Mesenchymal stem cell (in vitro differentiated cells and primary cell): ENCODE measurements around the gene SCAF8.

Experiments used
- DNase-seq: peaks from one replicate; pipeline ENCODE4 v3.0.0-alpha.2; 2013
- H2AFZ ChIP-seq: one replicate; pipeline ENCODE4 v1.6.1; 2013; ENCODE audit warnings: low read depth, mild to moderate bottlenecking, control low read depth, inconsistent platforms, low read length, moderate library complexity
- H2AK5ac ChIP-seq: 2 replicates; pipeline ENCODE4 v1.6.1; 2013; ENCODE audit warnings: low read length, moderate library complexity, mild to moderate bottlenecking, inconsistent platforms; ENCODE audit not compliant: severe bottlenecking
- H2BK120ac ChIP-seq: one replicate; pipeline ENCODE4 v1.6.1; 2013; ENCODE audit warnings: low read depth, mild to moderate bottlenecking, inconsistent platforms, low read length, moderate library complexity
- H2BK12ac ChIP-seq, 2 experiments: one replicate each; pipeline ENCODE4 v1.6.1; 2013; ENCODE audit warnings: inconsistent platforms in 2 of 2, low read length in 2 of 2, mild to moderate bottlenecking in 2 of 2, moderate library complexity in 2 of 2, control low read depth in 1 of 2
- H2BK15ac ChIP-seq: one replicate; pipeline ENCODE4 v1.6.1; 2013; ENCODE audit warnings: mild to moderate bottlenecking, low read depth, inconsistent platforms; ENCODE audit not compliant: poor library complexity, severe bottlenecking
- H2BK5ac ChIP-seq: 2 replicates; pipeline ENCODE4 v1.6.1; 2013; ENCODE audit warnings: low read depth, mild to moderate bottlenecking, low read length, control low read depth, inconsistent platforms; ENCODE audit not compliant: poor library complexity, severe bottlenecking
- H3K14ac ChIP-seq, 2 experiments: one replicate each; pipeline ENCODE4 v1.6.1; 2013; ENCODE audit warnings: inconsistent platforms in 2 of 2, low read length in 2 of 2, control low read depth in 1 of 2, mild to moderate bottlenecking in 1 of 2, moderate library complexity in 1 of 2
- H3K18ac ChIP-seq, 2 experiments: one replicate each; pipeline ENCODE4 v1.6.1; 2013; ENCODE audit warnings: inconsistent platforms in 2 of 2, low read length in 2 of 2, control low read depth in 1 of 2, low read depth in 1 of 2, mild to moderate bottlenecking in 1 of 2
- H3K23ac ChIP-seq, 2 experiments: one replicate each; pipeline ENCODE4 v1.6.1; 2013; ENCODE audit warnings: inconsistent platforms in 2 of 2, low read length in 2 of 2, mild to moderate bottlenecking in 2 of 2, moderate library complexity in 2 of 2, control low read depth in 1 of 2
- H3K27ac ChIP-seq: 2 replicates; pipeline ENCODE4 v1.5.1; 2013; ENCODE audit warnings: mild to moderate bottlenecking, moderate library complexity, low read length, control low read depth, inconsistent platforms; ENCODE audit not compliant: poor library complexity, severe bottlenecking
- H3K27me3 ChIP-seq, 2 experiments: 2 replicates each; pipeline versions ENCODE4 v1.6.1 to v1.7.0; 2013; ENCODE audit warnings: low read length in 2 of 2, mild to moderate bottlenecking in 2 of 2, moderate library complexity in 2 of 2, control low read depth in 1 of 2, inconsistent platforms in 1 of 2; ENCODE audit not compliant: control insufficient read depth in 1 of 2, insufficient read depth in 1 of 2
- H3K36me3 ChIP-seq, 2 experiments: 2 replicates each; pipeline versions ENCODE4 v1.6.1 to v1.7.0; 2013; ENCODE audit warnings: low read length in 2 of 2, control low read depth in 1 of 2, inconsistent platforms in 1 of 2, low read depth in 1 of 2, mild to moderate bottlenecking in 1 of 2; ENCODE audit not compliant: insufficient read depth in 2 of 2, control insufficient read depth in 1 of 2
- H3K4ac ChIP-seq, 2 experiments: one replicate each; pipeline ENCODE4 v1.6.1; 2013; ENCODE audit warnings: inconsistent platforms in 2 of 2, low read length in 2 of 2, mild to moderate bottlenecking in 2 of 2, moderate library complexity in 2 of 2, control low read depth in 1 of 2, low read depth in 1 of 2
- H3K4me1 ChIP-seq: 2 replicates; pipeline ENCODE4 v1.6.1; 2013; ENCODE audit warnings: low read depth, low read length, control low read depth; ENCODE audit not compliant: control insufficient read depth, insufficient read depth
- H3K4me2 ChIP-seq: 2 replicates; pipeline ENCODE4 v1.6.1; 2013; ENCODE audit warnings: low read length, mild to moderate bottlenecking, inconsistent platforms; ENCODE audit not compliant: poor library complexity, severe bottlenecking
- H3K4me3 ChIP-seq, 2 experiments: 2 replicates each; pipeline versions ENCODE4 v1.5.1 to v1.7.0; 2013; ENCODE audit warnings: low read length in 2 of 2, mild to moderate bottlenecking in 2 of 2, control low read depth in 1 of 2, low read depth in 1 of 2; ENCODE audit not compliant: insufficient read depth in 1 of 2
- H3K79me1 ChIP-seq: replicated peaks from 2 replicates; pipeline ENCODE4 v1.6.1; 2013; ENCODE audit warnings: mild to moderate bottlenecking, control low read depth, low read length, inconsistent platforms; ENCODE audit not compliant: poor library complexity, severe bottlenecking
- H3K9ac ChIP-seq: 2 replicates; pipeline ENCODE4 v1.7.0; 2013; ENCODE audit warnings: mild to moderate bottlenecking, low read length, moderate library complexity
- H3K9me3 ChIP-seq: 2 replicates; pipeline ENCODE4 v1.7.0; 2013; ENCODE audit warnings: mild to moderate bottlenecking, low read length; ENCODE audit not compliant: control insufficient read depth
- H4K8ac ChIP-seq: one replicate; pipeline ENCODE4 v1.6.1; 2013; ENCODE audit warnings: inconsistent platforms, mild to moderate bottlenecking, low read length, moderate library complexity
- H4K91ac ChIP-seq: one replicate; pipeline ENCODE4 v1.6.1; 2013; ENCODE audit warnings: mild to moderate bottlenecking, low read length, inconsistent platforms
- WGBS: methylation state at CpG from one replicate; pipeline ENCODE4 v1.1.7; 2013; ENCODE audit warnings: mixed read lengths; 5-methylcytosine and 5-hydroxymethylcytosine counted together

The SCAF8 gene

DNA sequence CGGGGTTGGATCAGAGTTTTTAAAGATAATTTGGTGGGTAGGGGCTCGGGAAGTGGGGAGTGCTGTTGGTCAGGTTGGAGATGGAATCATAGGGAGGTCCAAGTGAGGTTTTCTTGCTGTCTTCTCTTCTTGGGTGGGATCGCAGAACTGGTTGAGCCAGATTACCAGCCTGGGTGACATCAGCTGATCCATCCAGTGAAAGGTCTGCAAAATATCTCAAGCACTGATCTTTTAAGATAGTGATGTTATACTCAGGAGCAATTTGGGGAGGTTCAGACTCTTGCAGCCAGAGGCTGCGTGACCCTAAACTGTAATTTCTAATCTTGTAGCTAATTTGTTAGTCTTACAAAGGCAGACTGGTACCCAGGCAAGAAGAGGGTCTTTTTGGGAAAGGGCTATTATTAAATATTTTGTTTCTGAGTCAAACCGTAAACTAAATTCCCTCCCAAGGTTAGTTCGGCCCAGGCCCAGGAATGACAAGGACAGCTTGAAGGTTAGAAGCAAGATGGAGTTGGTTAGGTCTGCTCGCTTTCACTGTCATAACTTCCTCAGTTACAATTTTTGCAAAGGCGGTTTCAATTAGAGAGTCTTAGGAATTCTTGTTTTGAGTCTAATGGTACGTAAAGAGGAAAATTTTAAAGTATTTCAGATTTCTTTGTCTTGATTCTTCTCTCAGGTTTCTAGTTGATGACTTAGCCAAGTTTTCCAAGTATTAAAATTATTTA, 53.1 kb downstream of the SCAF8 start:
- no peak overlapping the region for H2BK5ac ChIP-seq
- H2AK5ac ChIP-seq, result no peak overlapping the region
- no peak overlapping the region for H3K23ac ChIP-seq
- no peak overlapping the region for H3K4ac ChIP-seq
- no peaks in the 10 kb centered on the region for H3K27me3 ChIP-seq
- 97% methylated on average over 9 of the region's 9 CpGs for WGBS
- no peak overlapping the region for H3K9ac ChIP-seq
- H3K14ac ChIP-seq, result no peak overlapping the region
- H3K4me3 ChIP-seq, result no peak overlapping the region
- no peak overlapping the region for H3K4me2 ChIP-seq
- H3K36me3 ChIP-seq, result peaks cover 3 to 50% of the 10 kb centered on the region in 2 experiments
- H3K4me1 ChIP-seq, result no peaks in the 10 kb centered on the region
- H4K91ac ChIP-seq, result no peak overlapping the region
- no peaks in the 10 kb centered on the region for H3K9me3 ChIP-seq
- DNase-seq, result no peak
- H2BK15ac ChIP-seq, result no peak overlapping the region
- H2BK120ac ChIP-seq, result no peak overlapping the region
- H3K27ac ChIP-seq, result no peak overlapping the region
- no peak overlapping the region for H4K8ac ChIP-seq
- H3K18ac ChIP-seq, result no peak overlapping the region
- no peak overlapping the region for H2BK12ac ChIP-seq
- peaks cover 19% of the 10 kb centered on the region for H3K79me1 ChIP-seq
- no peak overlapping the region for H2AFZ ChIP-seq

DNA sequence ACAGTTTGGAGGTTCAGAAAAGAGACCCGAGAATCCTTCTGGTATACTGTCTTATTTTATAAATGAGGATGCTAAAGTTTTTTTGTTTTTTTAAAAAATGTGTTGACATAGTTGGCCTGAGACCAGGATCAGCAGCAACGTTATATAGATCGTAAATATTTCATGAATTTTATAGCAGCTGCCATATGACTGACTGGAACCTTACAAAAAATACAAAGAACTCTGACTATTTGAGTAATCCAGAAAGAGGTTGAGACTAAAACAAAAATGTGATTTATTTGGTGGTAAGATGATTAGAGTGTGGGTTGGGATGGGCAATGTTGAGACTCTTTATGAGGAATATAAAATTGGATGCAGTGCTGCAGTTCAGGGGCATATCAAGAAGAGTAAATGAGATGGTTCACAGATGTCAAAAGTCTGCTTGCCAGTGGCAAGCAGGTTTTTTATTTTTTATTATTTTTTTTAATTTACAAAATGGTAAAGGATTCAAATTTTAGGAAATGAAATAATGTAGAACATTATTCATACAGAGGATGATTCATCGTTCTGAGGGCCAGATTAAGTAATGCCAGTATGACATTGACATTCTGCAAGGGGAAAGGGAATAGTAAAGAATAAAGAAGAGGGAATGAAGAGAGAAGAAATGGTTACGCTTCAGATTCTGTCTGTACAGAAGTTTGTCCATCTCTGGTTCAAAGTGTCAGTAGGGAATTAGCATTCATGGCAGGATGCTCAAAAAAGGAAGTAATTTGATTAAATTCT, 58.5 kb downstream of the SCAF8 start:
- H3K14ac ChIP-seq, result no peak overlapping the region
- H2BK120ac ChIP-seq, result no peak overlapping the region
- 70% methylated on average over 5 of the region's 5 CpGs for WGBS
- DNase-seq, result no peak
- no peaks in the 10 kb centered on the region for H3K9me3 ChIP-seq
- no peaks in the 10 kb centered on the region for H3K4me1 ChIP-seq
- no peak overlapping the region for H3K4me3 ChIP-seq
- H2AFZ ChIP-seq, result no peak overlapping the region
- peaks cover 7 to 63% of the 10 kb centered on the region in 2 experiments for H3K36me3 ChIP-seq
- H3K4me2 ChIP-seq, result no peak overlapping the region
- no peak overlapping the region for H3K4ac ChIP-seq
- no peak overlapping the region for H3K18ac ChIP-seq
- no peaks in the 10 kb centered on the region for H3K27me3 ChIP-seq
- H3K79me1 ChIP-seq, result peaks cover 14% of the 10 kb centered on the region
- no peak overlapping the region for H2AK5ac ChIP-seq
- H2BK5ac ChIP-seq, result no peak overlapping the region
- no peak overlapping the region for H2BK15ac ChIP-seq
- H4K91ac ChIP-seq, result no peak overlapping the region
- H3K27ac ChIP-seq, result no peak overlapping the region
- H3K9ac ChIP-seq, result no peak overlapping the region
- H4K8ac ChIP-seq, result no peak overlapping the region
- H3K23ac ChIP-seq, result no peak overlapping the region
- no peak overlapping the region for H2BK12ac ChIP-seq

DNA sequence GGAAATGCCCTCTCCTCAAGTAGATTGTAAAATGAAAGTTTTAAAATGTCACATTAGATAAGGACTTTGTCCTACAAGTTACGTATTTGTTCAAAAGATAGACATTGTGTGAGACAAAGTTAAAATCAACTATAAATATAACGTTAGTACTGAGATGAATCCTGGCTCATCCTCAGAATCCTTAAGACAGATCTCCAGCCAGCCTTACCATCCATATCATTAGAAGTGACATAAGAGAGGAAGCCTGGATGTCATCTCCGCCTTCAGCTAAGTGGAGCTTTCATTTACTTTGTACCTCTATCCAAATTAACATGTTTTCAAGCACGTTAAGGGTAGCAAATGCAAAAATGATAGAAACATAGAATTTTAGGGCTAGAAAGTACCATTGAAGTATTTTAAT, 59.1 kb downstream of the SCAF8 start:
- no peak overlapping the region for H2BK12ac ChIP-seq
- 100% methylated on average over 1 of the region's 4 CpGs for WGBS
- no peak overlapping the region for H3K14ac ChIP-seq

DNA sequence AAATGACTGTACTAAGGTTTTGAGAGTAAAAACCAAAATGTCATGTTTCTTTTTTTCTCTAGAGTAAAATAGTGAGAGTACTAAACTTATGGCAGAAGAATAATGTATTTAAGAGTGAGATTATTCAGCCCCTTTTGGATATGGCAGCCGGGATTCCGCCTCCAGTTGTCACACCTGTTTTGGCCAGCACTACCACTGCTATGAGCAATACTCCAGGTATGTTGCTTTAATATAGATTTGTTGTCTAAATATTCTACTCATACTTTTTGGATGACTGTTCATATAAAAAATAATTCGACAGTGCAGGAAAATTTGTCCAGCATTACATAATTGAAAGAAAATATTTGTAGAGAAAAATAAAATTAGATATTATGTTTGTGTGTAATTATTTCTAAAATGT, 59.5 kb downstream of the SCAF8 start:
- H3K4ac ChIP-seq, result no peak overlapping the region
- no peak overlapping the region for H2AK5ac ChIP-seq
- no peaks in the 10 kb centered on the region for H3K4me1 ChIP-seq
- H4K8ac ChIP-seq, result no peak overlapping the region
- 100% methylated on average over 2 of the region's 3 CpGs for WGBS
- H2BK5ac ChIP-seq, result no peak overlapping the region
- H3K23ac ChIP-seq, result no peak overlapping the region
- no peak for DNase-seq
- no peak overlapping the region for H2AFZ ChIP-seq
- no peak overlapping the region for H2BK12ac ChIP-seq
- H3K36me3 ChIP-seq, result peaks cover 7 to 67% of the 10 kb centered on the region in 2 experiments
- H4K91ac ChIP-seq, result no peak overlapping the region
- H2BK120ac ChIP-seq, result no peak overlapping the region
- no peak overlapping the region for H2BK15ac ChIP-seq
- H3K27ac ChIP-seq, result no peak overlapping the region
- no peaks in the 10 kb centered on the region for H3K27me3 ChIP-seq
- H3K14ac ChIP-seq, result no peak overlapping the region
- no peak overlapping the region for H3K18ac ChIP-seq
- H3K79me1 ChIP-seq, result peaks cover 12% of the 10 kb centered on the region
- no peak overlapping the region for H3K9ac ChIP-seq
- H3K4me3 ChIP-seq, result no peak overlapping the region
- H3K4me2 ChIP-seq, result no peak overlapping the region
- no peaks in the 10 kb centered on the region for H3K9me3 ChIP-seq

More for the DNA sequence above, 59.1 kb downstream of the SCAF8 start:
- Histone ChIP-seq H3K4me2 (no peak overlapping the region), H2BK120ac (no peak overlapping the region), H4K91ac (no peak overlapping the region), H3K23ac (no peak overlapping the region), H2AK5ac (no peak overlapping the region), H2BK15ac (no peak overlapping the region), H3K79me1 (peaks cover 12% of the 10 kb centered on the region), H3K27ac (no peak overlapping the region), H3K4ac (no peak overlapping the region), H3K9me3 (no peaks in the 10 kb centered on the region), H4K8ac (no peak overlapping the region), H3K36me3 (peaks cover 7 to 67% of the 10 kb centered on the region in 2 experiments), H3K9ac (no peak overlapping the region), H3K4me3 (no peak overlapping the region), H3K4me1 (no peaks in the 10 kb centered on the region), H2AFZ (no peak overlapping the region), H3K27me3 (no peaks in the 10 kb centered on the region), H3K18ac (no peak overlapping the region), H2BK5ac (no peak overlapping the region)
- no peak for DNase-seq
